HG03064 (cell line): ENCODE data around the gene AFDN.
"Not testable (repeated sequence)": the region's sequence is repeated elsewhere in the genome, so short reads cannot be mapped to it uniquely, and the experiment has no call there.

Source experiments
- ATAC-seq: cut with Tn5 transposase; IDR thresholded peaks from one replicate; pipeline ENCODE4 v1.9.1; 2021; ENCODE audit warnings: low read depth; ENCODE audit not compliant: unreplicated experiment

AFDN gene

GRCh38 chr6:167990016-167990945, 163.6 kb downstream of the AFDN start:
- no peak for ATAC-seq

GRCh38 chr6:167993169-167993568, 166.5 kb downstream of the AFDN start:
- no peak for ATAC-seq

- ATAC-seq: no peak
Measured at GRCh38 chr6:167993831-167994230, 167.1 kb downstream of the AFDN start.

DNA sequence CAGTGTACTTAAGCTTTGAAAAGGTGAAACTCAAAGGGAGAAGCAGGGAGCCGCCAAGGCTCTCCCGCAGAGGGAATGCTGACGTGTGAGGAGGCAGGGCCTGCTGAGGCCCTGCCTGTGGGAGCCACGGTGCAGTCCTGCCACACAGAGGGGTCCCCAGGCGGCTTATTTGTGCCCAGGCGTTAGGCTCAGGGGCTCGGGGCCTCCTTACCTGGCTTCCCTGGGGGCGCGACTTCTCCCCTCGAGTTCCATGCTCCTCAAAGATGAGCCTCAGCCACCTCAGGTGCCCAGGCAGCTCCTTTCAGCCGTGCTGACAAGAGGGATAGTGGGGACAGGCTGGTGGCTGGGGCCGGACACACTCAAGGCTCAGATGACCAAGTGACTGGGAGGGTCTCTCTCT, 168.6 kb downstream of the AFDN start:
- no peak for ATAC-seq

GRCh38 chr6:167995731-167996151, 169.0 kb downstream of the AFDN start:
- no peak for ATAC-seq

- ATAC-seq: no peak
Measured at GRCh38 chr6:167996424-167997199, 169.9 kb downstream of the AFDN start.

DNA sequence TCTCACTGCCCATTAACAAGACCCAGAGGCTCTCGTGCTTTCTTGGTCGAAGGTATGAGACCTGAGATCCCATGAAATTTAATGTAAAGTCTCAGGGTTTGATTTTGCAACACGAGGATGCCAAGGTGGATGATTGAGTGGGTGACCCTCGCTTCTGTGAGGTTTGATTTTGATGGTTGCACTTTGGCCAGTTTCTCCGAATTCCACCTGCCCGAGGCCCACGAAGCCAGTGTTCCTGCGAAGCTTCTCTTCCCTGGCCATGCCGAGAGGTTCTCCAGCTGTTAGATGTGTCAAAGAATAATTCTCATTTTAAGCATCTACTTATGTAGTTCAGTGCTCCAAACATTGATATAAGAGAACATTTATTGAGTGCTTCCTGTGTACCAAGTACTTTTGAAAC, 170.9 kb downstream of the AFDN start, which contains the start of gene KIF25:
KIF25 (plus strand) TSS at position 30 of the 400 bp plus-strand sequence. CDS start 31,915 bp downstream, outside the sequence.
- ATAC-seq: no peak

- ATAC-seq: no peak
Measured at GRCh38 chr6:167998215-167998614, 171.5 kb downstream of the AFDN start.

GRCh38 chr6:168000198-168001028, 173.7 kb downstream of the AFDN start:
- no peak for ATAC-seq

- no peak for ATAC-seq
Measured at GRCh38 chr6:168001029-168001332, 174.3 kb downstream of the AFDN start.

GRCh38 chr6:168001514-168001913, 174.8 kb downstream of the AFDN start:
- not testable (repeated sequence) for ATAC-seq

DNA sequence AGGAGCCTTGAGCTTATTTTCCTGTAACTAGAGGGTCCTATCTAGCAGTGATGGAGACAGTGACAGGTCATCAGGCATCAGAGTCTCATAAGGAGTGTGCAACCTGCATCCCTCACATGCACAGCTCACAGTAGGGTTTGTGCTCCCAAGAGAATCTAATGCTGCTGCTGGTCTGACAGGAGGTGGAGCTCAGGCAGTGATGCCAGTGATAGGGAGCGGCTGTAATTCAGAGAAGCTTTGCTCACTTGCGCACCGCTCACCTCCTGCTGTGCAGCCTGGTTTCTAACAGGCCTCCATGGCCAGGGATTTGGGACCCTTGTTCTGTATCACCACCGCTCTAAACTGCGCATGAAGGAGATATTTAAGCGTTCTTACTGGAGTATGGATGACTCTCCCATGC, 176.1 kb downstream of the AFDN start:
- ATAC-seq: no peak

GRCh38 chr6:168004023-168004422, 177.3 kb downstream of the AFDN start:
- ATAC-seq: no peak

DNA sequence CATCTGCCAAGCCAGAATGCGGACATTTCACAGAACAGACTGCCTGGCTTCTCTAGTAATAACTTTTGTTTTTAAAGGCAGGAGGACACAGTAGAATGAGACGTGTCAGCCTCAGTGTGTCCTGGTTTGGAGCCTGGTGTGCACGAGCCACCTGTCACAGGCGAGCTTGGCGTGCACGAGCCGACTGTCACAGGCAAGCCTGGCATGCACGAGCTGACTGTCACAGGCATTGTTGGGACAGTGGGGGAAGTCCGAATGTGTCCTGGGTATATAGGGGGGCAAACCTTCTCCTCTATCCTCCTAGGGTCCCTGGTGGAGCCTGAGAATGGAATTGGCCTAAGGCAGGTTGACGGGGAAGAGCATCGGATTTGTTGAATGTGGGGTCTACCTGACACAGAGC, 178.2 kb downstream of the AFDN start:
- no peak for ATAC-seq

GRCh38 chr6:168005796-168006195, 179.1 kb downstream of the AFDN start:
- ATAC-seq: no peak

GRCh38 chr6:168007592-168008338, 181.1 kb downstream of the AFDN start:
- ATAC-seq: no peak

GRCh38 chr6:168009331-168009730, 182.6 kb downstream of the AFDN start:
- ATAC-seq: no peak

- ATAC-seq: no peak
Measured at GRCh38 chr6:168011291-168011690, 184.6 kb downstream of the AFDN start.

DNA sequence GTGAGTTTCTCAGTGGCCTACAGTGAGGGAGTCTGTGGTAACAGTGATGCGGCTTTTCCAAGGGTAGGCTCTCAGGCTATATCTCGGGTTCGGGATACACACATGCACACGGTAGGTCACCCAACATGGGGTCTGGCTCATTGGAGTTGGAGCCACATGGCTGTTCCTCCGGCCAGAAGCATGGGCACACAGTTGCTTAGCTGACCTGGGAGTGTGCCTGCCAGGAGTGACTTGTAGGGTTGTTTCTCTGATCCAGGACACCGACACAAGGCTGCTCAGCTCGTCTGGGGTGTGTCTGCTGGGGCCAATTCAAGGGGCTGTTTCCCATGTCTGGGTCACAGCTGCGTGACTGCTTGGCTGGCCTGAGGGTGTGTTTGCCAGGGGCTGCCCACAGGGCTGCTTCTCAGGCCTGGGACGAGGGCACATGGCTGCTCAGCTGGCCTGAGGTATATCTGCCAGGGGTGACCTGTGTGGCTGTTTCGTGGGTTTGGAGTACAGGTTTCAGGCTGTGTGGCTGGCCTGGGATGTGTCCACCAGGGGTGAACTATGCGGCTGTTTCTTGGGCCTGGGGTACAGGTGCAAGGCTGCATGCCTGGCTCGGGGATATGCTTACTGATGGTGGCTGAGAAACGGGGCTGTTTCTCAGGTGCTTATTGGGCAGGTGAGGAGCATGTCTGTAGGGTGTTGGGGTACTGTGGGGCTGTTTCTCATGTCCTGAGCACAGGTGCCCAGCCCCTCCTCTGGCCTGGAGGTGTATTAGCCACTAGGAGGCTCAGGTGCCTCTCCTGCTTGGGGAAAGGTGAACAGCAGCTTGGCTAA, 185.9 kb downstream of the AFDN start:
- no peak for ATAC-seq
